Epithelial cell of proximal tubule (primary cell): ENCODE data around the gene LGR6. TPM values are rescaled to one million over a fixed set of nuclear protein-coding genes. Genes with fewer than 3 reads are reported as not detected.
"Not testable (repeated sequence)": the region's sequence is repeated elsewhere in the genome, so short reads cannot be mapped to it uniquely, and the experiment has no call there.

Source experiments
- DNase-seq: peaks from one replicate; pipeline ENCODE4 v3.0.0-alpha.2; 2011; ENCODE audit warnings: low read depth
- H3K4me3 ChIP-seq: 2 replicates; pipeline ENCODE4 v1.5.1; 2011; ENCODE audit warnings: low read depth, mild to moderate bottlenecking, low read length
- total RNA-seq: library from RNA; depleted of rRNA; stranded (reverse); fragments of >200 nt; gene quantifications from 2 replicates; pipeline ENCODE4 v1.2.3, GENCODE V29; 2015
- TF ChIP-seq, protein P1 (sequence below): conservative IDR thresholded peaks from 2 replicates; pipeline ENCODE4 v1.5.1; 2012; ENCODE audit warnings: low read depth, mild to moderate bottlenecking, low read length

Gene LGR6, protein sequence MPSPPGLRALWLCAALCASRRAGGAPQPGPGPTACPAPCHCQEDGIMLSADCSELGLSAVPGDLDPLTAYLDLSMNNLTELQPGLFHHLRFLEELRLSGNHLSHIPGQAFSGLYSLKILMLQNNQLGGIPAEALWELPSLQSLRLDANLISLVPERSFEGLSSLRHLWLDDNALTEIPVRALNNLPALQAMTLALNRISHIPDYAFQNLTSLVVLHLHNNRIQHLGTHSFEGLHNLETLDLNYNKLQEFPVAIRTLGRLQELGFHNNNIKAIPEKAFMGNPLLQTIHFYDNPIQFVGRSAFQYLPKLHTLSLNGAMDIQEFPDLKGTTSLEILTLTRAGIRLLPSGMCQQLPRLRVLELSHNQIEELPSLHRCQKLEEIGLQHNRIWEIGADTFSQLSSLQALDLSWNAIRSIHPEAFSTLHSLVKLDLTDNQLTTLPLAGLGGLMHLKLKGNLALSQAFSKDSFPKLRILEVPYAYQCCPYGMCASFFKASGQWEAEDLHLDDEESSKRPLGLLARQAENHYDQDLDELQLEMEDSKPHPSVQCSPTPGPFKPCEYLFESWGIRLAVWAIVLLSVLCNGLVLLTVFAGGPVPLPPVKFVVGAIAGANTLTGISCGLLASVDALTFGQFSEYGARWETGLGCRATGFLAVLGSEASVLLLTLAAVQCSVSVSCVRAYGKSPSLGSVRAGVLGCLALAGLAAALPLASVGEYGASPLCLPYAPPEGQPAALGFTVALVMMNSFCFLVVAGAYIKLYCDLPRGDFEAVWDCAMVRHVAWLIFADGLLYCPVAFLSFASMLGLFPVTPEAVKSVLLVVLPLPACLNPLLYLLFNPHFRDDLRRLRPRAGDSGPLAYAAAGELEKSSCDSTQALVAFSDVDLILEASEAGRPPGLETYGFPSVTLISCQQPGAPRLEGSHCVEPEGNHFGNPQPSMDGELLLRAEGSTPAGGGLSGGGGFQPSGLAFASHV
- total RNA-seq, result under 0.01 TPM in 1 of 2 replicates, not detected in the other

DNA sequence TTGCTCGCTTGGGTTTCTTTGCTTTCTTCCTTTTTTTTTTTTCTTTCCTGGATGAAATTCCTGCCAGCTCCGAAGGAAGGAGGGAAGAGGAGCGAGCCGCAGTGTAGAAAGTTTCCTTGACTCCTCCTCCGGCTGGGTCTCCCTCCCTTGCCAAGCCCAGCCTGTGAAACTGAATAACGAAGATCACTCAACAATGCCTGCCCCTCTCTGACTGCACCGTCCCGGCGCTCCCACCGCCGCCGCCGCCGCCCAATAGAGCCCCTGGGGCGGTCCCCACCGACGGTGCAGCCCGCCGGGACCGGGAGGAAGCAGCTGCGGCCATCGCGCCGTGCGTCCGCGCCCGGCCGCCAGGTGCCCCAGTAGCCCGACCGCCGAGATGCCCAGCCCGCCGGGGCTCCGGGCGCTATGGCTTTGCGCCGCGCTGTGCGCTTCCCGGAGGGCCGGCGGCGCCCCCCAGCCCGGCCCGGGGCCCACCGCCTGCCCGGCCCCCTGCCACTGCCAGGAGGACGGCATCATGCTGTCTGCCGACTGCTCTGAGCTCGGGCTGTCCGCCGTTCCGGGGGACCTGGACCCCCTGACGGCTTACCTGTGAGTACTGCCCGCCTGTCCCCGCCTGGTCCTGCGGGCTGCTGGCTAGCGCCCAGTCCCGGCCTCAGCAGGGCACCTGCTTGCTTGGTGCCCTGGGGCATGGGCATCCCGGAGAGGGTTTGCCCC is at the start of gene LGR6:
TSS of gene LGR6 (plus strand) at position 186 of the 714 bp plus-strand sequence. CDS start at position 377, 191 bp downstream.
- no peak within 1 kb of the TSS for H3K4me3 ChIP-seq
- TF ChIP-seq, protein P1, sequence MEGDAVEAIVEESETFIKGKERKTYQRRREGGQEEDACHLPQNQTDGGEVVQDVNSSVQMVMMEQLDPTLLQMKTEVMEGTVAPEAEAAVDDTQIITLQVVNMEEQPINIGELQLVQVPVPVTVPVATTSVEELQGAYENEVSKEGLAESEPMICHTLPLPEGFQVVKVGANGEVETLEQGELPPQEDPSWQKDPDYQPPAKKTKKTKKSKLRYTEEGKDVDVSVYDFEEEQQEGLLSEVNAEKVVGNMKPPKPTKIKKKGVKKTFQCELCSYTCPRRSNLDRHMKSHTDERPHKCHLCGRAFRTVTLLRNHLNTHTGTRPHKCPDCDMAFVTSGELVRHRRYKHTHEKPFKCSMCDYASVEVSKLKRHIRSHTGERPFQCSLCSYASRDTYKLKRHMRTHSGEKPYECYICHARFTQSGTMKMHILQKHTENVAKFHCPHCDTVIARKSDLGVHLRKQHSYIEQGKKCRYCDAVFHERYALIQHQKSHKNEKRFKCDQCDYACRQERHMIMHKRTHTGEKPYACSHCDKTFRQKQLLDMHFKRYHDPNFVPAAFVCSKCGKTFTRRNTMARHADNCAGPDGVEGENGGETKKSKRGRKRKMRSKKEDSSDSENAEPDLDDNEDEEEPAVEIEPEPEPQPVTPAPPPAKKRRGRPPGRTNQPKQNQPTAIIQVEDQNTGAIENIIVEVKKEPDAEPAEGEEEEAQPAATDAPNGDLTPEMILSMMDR, result no peak
- DNase-seq, result no peak

DNA sequence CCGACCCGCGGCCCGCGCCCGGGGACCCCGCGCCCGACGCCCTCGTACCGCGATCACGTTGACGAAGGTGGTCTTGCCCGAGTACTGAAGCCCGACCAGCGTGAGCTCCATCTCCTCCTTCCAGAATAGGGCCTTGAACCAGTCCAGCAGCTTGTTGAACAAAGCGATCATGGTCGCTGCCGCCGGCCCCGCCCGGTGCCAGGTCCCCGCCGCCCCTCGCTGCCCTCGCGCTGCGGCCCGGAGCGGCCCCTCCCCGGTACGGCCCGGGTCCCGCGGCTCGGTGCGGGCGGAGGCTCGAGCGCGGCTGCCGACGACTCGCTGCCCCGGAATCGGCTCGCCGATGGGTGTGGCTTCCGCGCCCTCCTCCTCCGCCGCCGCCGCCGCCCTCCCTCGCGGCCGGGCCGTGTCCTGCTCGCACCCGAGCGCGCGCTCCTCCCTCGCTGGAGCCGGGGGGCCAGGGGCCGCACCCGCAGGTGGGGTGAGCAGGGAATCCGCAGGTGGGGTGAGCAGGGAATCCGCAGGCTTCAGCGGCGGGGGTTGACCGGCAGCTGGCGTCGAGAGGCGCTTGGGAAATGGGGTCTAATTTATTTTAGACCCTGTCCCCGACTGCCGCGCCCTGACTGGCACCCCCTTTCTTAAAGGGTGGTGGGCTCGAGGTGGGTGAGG is 49.1 kb upstream of the LGR6 start, which contains the start of gene ARL8A:
TSS of gene ARL8A (minus strand) at position 336 of the 666 bp plus-strand sequence. CDS start at position 171, 165 bp downstream.
- peak within 1 kb of the TSS; percentile 96 for H3K4me3 ChIP-seq
- TF ChIP-seq, protein P1, result no peak
- DNase-seq, result no peak

DNA sequence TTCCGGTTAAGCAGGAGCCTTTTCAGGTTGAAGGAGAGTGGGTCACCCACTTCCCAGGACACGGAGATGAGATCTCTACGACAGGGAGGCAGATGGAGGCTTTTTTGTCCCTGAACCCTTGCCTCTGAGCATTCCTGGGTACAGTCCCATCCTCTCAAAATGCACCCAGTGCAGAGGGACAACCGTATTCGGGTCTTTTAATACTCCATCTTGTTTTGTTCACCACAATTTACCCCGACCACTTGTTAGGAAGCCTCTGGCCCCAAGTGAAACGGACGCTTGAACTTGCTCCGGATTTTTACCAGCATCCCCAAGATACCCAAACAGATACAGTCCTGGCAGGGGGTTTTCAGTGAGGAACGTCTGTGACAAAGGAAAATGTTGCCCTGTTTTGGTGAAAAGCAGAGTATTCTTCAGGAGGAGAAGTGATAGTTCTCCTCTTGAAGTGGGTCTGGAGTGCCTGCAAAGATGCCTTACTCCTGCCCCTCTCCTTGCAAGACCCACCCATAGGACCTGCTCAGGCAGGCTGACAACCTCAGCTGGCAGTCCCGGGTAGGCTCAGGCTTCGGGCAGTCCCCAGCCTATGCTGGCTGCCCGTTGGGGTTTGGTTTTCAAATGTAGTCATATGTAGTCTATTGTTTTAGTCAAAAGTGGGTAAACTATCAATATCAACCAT is 48.4 kb upstream of the LGR6 start:
- TF ChIP-seq, protein P1, result no peak
- DNase-seq, result no peak
- peak overlapping the region; percentile 96 for H3K4me3 ChIP-seq

DNA sequence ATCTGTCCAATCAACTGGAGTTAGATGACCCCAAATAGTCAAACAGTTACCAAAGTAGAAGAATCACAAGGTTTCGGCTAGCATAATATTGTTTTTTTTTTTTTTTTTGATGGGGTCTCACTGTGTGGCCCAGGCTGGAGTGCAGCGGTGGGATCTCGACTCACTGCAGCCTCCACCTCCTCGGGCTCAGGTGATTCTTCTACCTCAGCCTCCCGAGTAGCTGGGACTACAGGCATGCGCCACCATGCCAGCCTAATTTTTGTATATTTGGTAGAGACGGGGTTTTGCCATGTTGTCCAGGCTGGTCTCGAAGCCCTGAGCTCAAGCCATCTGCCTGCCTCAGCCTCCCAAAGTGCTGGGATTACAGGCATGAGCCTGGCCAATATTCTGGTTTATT is 47.9 kb upstream of the LGR6 start:
- not testable (repeated sequence) for H3K4me3 ChIP-seq, DNase-seq

DNA sequence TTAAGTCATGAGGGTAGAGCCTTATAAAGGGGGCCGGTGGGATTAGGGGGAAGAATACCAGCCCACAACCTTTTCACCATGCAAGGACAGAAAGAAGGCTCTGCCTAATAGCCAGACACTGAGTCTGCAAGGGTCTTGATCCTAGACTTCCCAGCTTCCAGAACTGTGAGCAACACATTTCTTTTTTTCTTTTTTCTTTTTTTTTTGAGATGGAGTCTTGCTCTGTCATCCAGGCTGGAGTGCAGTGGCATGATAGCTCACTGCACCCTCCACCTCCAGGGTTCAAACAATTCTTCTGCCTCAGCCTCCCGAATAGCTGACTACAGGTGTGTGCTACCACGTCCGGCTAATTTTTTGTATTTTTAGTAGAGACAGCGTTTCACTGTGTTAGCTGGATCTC is 47.3 kb upstream of the LGR6 start:
- TF ChIP-seq, protein P1, result no peak
- no peak for DNase-seq
- H3K4me3 ChIP-seq, result no peak overlapping the region

DNA sequence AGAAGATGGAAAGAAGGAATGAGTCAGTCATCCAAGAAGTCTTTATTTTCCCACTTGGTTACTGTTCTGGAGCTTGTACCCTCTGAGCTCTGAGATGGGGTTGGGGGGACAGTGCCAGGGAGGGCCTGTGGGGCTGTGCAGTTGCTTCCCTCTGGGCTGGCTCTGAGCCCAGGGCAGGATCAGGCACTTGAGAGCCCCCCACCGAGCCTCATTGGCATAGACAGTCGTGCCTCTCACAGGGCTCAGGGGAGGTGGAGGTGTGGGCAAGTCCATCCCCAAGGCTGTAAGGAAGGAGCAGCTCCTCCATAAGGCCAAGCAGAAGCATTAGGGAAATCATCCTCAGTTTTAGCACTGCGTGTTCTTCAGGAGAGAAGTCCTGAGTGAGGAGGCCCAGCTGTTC is 46.6 kb upstream of the LGR6 start:
- H3K4me3 ChIP-seq, result no peak overlapping the region
- no peak for DNase-seq

More for the DNA sequence above, 46.6 kb upstream of the LGR6 start:
- TF ChIP-seq, protein P1, result no peak
